ENCODE measurements around the gene FBXL22.
A peak's percentile ranks its signal among the peaks of the same experiment; 100 is the strongest.

GRCh38 chr15:63599401-63600000 lies 2.3 kb downstream of the FBXL22 start:
- TF ChIP-seq POLR2AphosphoS5 (IDR thresholded peaks at IDR 0.05; ENCODE audit: low read depth, low read length) = no peak
- TF ChIP-seq TAF1 (IDR thresholded peaks at IDR 0.05; ENCODE audit: low read depth, low read length) = no peak
- TF ChIP-seq POLR2A (IDR thresholded peaks at IDR 0.05; ENCODE audit: low read depth, low read length) = no peak; the same call in 1 of the 2 replicates
- peak; percentile 95 for TF ChIP-seq SPI1 (IDR thresholded peaks at IDR 0.05; ENCODE audit: low read depth, low read length)
- TF ChIP-seq PAX5 (IDR thresholded peaks at IDR 0.05; ENCODE audit: insufficient read depth, low read length, severe bottlenecking) = no peak
- no peak for TF ChIP-seq POU2F2 (IDR thresholded peaks at IDR 0.05; ENCODE audit: low read depth, low read length)

Measured in GM12891 (cell line).